NCI-H460 (cell line): ENCODE measurements around the gene LRP1B. TPM values are rescaled to one million over a fixed set of nuclear protein-coding genes. Genes with fewer than 3 reads are reported as not detected.
A peak's percentile ranks its signal among the peaks of the same experiment; 100 is the strongest.

Source experiments
- DNase-seq: peaks from one replicate; pipeline ENCODE4 v3.0.0-alpha.2; 2016; ENCODE audit warnings: low read depth; ENCODE audit errors: extremely low read depth
- total RNA-seq: library from RNA; depleted of rRNA; stranded (reverse); fragments of >200 nt; shearing (Covaris generic); gene quantifications from 2 replicates; pipeline ENCODE4 v1.2.3, GENCODE V29; 2014

Gene LRP1B
- total RNA-seq, 1 experiment from 2014 or later, result 4.0 TPM

- DNase-seq, result no peak
These were observed 639.9 kb downstream of the LRP1B start for GRCh38 chr2:141490886-141491285.

- DNase-seq, result no peak
These were observed 648.1 kb downstream of the LRP1B start for GRCh38 chr2:141482697-141483096.

GRCh38 chr2:141475801-141476200, 655.0 kb downstream of the LRP1B start:
- no peak for DNase-seq

- no peak for DNase-seq
These were observed 662.1 kb downstream of the LRP1B start for GRCh38 chr2:141468761-141469160.

- no peak for DNase-seq
These were observed 663.5 kb downstream of the LRP1B start for GRCh38 chr2:141467331-141467730.

- no peak for DNase-seq
These were observed 665.8 kb downstream of the LRP1B start for GRCh38 chr2:141464995-141465394.

GRCh38 chr2:141458351-141458750, 672.5 kb downstream of the LRP1B start:
- DNase-seq, result no peak

- DNase-seq, result no peak
These were observed 674.9 kb downstream of the LRP1B start for GRCh38 chr2:141455877-141456276.

GRCh38 chr2:141455211-141455826, 675.5 kb downstream of the LRP1B start:
- no peak for DNase-seq

GRCh38 chr2:141440072-141440635, 690.7 kb downstream of the LRP1B start:
- no peak for DNase-seq

GRCh38 chr2:141439524-141439923, 691.3 kb downstream of the LRP1B start:
- no peak for DNase-seq

GRCh38 chr2:141438536-141438935, 692.3 kb downstream of the LRP1B start:
- DNase-seq, result no peak

GRCh38 chr2:141437521-141437920, 693.3 kb downstream of the LRP1B start:
- DNase-seq, result no peak

- no peak for DNase-seq
These were observed 707.7 kb downstream of the LRP1B start for GRCh38 chr2:141423124-141423523.

- DNase-seq, result no peak
These were observed 713.5 kb downstream of the LRP1B start for GRCh38 chr2:141417246-141417797.

GRCh38 chr2:141411419-141411818, 719.4 kb downstream of the LRP1B start:
- no peak for DNase-seq

GRCh38 chr2:141399270-141399669, 731.5 kb downstream of the LRP1B start:
- peak; percentile 5 for DNase-seq

GRCh38 chr2:141393214-141393545, 737.6 kb downstream of the LRP1B start:
- DNase-seq, result peak; percentile 1

GRCh38 chr2:141392517-141393213, 738.2 kb downstream of the LRP1B start:
- DNase-seq, result peak; percentile 18

GRCh38 chr2:141386168-141386567, 744.6 kb downstream of the LRP1B start:
- no peak for DNase-seq

- DNase-seq, result no peak
These were observed 746.1 kb downstream of the LRP1B start for GRCh38 chr2:141384676-141385075.

- no peak for DNase-seq
These were observed 748.9 kb downstream of the LRP1B start for GRCh38 chr2:141381946-141382345.
